Measurements from ENCODE around the gene FOXR2. TPM values are rescaled to one million over a fixed set of nuclear protein-coding genes. Genes with fewer than 3 reads are reported as not detected.

The FOXR2 gene
- not detected in 3 replicates for total RNA-seq

- H3K9me3 Mint-ChIP-seq = peaks cover 72% of the 10 kb centered on the region
- no peaks in the 10 kb centered on the region for H3K36me3 Mint-ChIP-seq
- no peak within 1 kb of the TSS for H3K4me3 Mint-ChIP-seq
- no peak for TF ChIP-seq CTCF (IDR thresholded peaks at IDR 0.05; ENCODE audit: unreplicated experiment)
- DNase-seq (ENCODE audit: low spot score in 2 of 2, unreplicated experiment in 2 of 2) = no peak
- no peak within 1 kb of the TSS for H3K27ac Mint-ChIP-seq
- H3K27me3 Mint-ChIP-seq (ENCODE audit: low read depth) = no peaks in the 10 kb centered on the region
- H3K4me1 Mint-ChIP-seq = no peaks in the 10 kb centered on the region
These were observed at the start of gene FOXR2 for GRCh38 chrX:55623100-55623499. Gene FOXR2, plus strand, starts transcription at chrX:55623400. Its CDS starts 312 bp downstream, at chrX:55623712.

GRCh38 chrX:55579115-55579514 is 44.1 kb upstream of the FOXR2 start:
- no peaks in the 10 kb centered on the region for H3K27me3 Mint-ChIP-seq (ENCODE audit: low read depth)
- no peak overlapping the region for H3K4me3 Mint-ChIP-seq
- no peak overlapping the region for H3K27ac Mint-ChIP-seq
- DNase-seq (ENCODE audit: low spot score in 2 of 2, unreplicated experiment in 2 of 2) = no peak
- H3K9me3 Mint-ChIP-seq = peaks cover 74% of the 10 kb centered on the region
- no peak for TF ChIP-seq CTCF (IDR thresholded peaks at IDR 0.05; ENCODE audit: unreplicated experiment)
- no peaks in the 10 kb centered on the region for H3K36me3 Mint-ChIP-seq
- H3K4me1 Mint-ChIP-seq = no peaks in the 10 kb centered on the region

- H3K4me3 Mint-ChIP-seq = no peak overlapping the region
- H3K9me3 Mint-ChIP-seq = peaks cover 71% of the 10 kb centered on the region
- no peak for DNase-seq (ENCODE audit: low spot score in 2 of 2, unreplicated experiment in 2 of 2)
- H3K4me1 Mint-ChIP-seq = no peaks in the 10 kb centered on the region
- no peak overlapping the region for H3K27ac Mint-ChIP-seq
- no peaks in the 10 kb centered on the region for H3K36me3 Mint-ChIP-seq
- no peak for TF ChIP-seq CTCF (IDR thresholded peaks at IDR 0.05; ENCODE audit: unreplicated experiment)
- no peaks in the 10 kb centered on the region for H3K27me3 Mint-ChIP-seq (ENCODE audit: low read depth)
These were observed 40.8 kb upstream of the FOXR2 start for GRCh38 chrX:55582447-55582846.

GRCh38 chrX:55593296-55593695 is 29.9 kb upstream of the FOXR2 start:
- no peak overlapping the region for H3K27ac Mint-ChIP-seq
- H3K27me3 Mint-ChIP-seq (ENCODE audit: low read depth) = no peaks in the 10 kb centered on the region
- H3K9me3 Mint-ChIP-seq = peaks cover 59% of the 10 kb centered on the region
- no peak for DNase-seq (ENCODE audit: low spot score in 2 of 2, unreplicated experiment in 2 of 2)
- TF ChIP-seq CTCF (IDR thresholded peaks at IDR 0.05; ENCODE audit: unreplicated experiment) = no peak
- H3K4me1 Mint-ChIP-seq = no peaks in the 10 kb centered on the region
- peaks cover 1% of the 10 kb centered on the region for H3K36me3 Mint-ChIP-seq
- H3K4me3 Mint-ChIP-seq = no peak overlapping the region

- H3K27ac Mint-ChIP-seq = no peak overlapping the region
- peaks cover 55% of the 10 kb centered on the region for H3K9me3 Mint-ChIP-seq
- DNase-seq (ENCODE audit: low spot score in 2 of 2, unreplicated experiment in 2 of 2) = no peak
- no peak for TF ChIP-seq CTCF (IDR thresholded peaks at IDR 0.05; ENCODE audit: unreplicated experiment)
- H3K4me3 Mint-ChIP-seq = no peak overlapping the region
- no peaks in the 10 kb centered on the region for H3K27me3 Mint-ChIP-seq (ENCODE audit: low read depth)
- H3K36me3 Mint-ChIP-seq = peaks cover 1% of the 10 kb centered on the region
- no peaks in the 10 kb centered on the region for H3K4me1 Mint-ChIP-seq
These were observed 29.4 kb upstream of the FOXR2 start for GRCh38 chrX:55593756-55594257.

GRCh38 chrX:55598333-55598732 is 24.9 kb upstream of the FOXR2 start:
- Mint-ChIP-seq H3K27ac (no peak overlapping the region), H3K4me3 (no peak overlapping the region), H3K27me3 (ENCODE audit: low read depth) (no peaks in the 10 kb centered on the region), H3K9me3 (peaks cover 65% of the 10 kb centered on the region), H3K4me1 (no peaks in the 10 kb centered on the region), H3K36me3 (peaks cover 1% of the 10 kb centered on the region)
- DNase-seq (ENCODE audit: low spot score in 2 of 2, unreplicated experiment in 2 of 2) = no peak
- no peak for TF ChIP-seq CTCF (IDR thresholded peaks at IDR 0.05; ENCODE audit: unreplicated experiment)

Measured in mesothelial cell of epicardium (in vitro differentiated cells).